ENCODE data around the gene KRT79. TPM values are rescaled to one million over a fixed set of nuclear protein-coding genes. Genes with fewer than 3 reads are reported as not detected.

Gene KRT79
- total RNA-seq, 1 experiment from 2014 or later, result not detected

- ChIA-PET POLR2A (no interaction called here), CTCF (no interaction called here)
- Histone ChIP-seq H3K27me3 (ENCODE audit: control insufficient read depth, insufficient read depth, low read length) (no peaks in the 10 kb centered on the region), H3K27ac (ENCODE audit: low read length) (no peak overlapping the region), H3K9me3 (ENCODE audit: control insufficient read depth, insufficient read depth, low read depth, low read length) (no peaks in the 10 kb centered on the region), H3K4me3 (ENCODE audit: low read depth in 2 of 2, low read length in 2 of 2) (no peak overlapping the region), H3K4me1 (ENCODE audit: control insufficient read depth, insufficient read depth, low read length) (peaks cover 7% of the 10 kb centered on the region), H3K36me3 (ENCODE audit: control insufficient read depth, insufficient read depth, low read length) (no peaks in the 10 kb centered on the region)
- ATAC-seq (no peak), DNase-seq (ENCODE audit: low read depth, low spot score) (no peak)
- in situ Hi-C loops (cut with HindIII; ENCODE audit: low pct_unique_long_range_greater_than_20kb, low sequenced_read_pairs) (no loop called here), intact Hi-C loops (cut with micrococcal nuclease; ENCODE audit: unreplicated experiment) (no loop called here)
- BruUV-seq (replicated peaks), result no TSS peak
- TF ChIP-seq REST (IDR thresholded peaks at IDR 0.05; ENCODE audit: insufficient read depth in 1 of 2, low read depth in 2 of 2, low read length in 1 of 2), result no peak
- no peak for TF ChIP-seq SIN3A (IDR thresholded peaks at IDR 0.05; ENCODE audit: borderline replicate concordance, insufficient read depth, low read depth, low read length)
- no peak for TF ChIP-seq TCF7L2 (IDR thresholded peaks at IDR 0.05; ENCODE audit: low read depth, low read length)
- no peak for TF ChIP-seq CTCF (IDR thresholded peaks at IDR 0.05)
- no peak for TF ChIP-seq POLR2AphosphoS5 (IDR thresholded peaks at IDR 0.05; ENCODE audit: low read depth, low read length)
Observed at GRCh38 chr12:52821071-52821730, 12.9 kb downstream of the KRT79 start.

GRCh38 chr12:52820521-52820920, 13.6 kb downstream of the KRT79 start:
- TF ChIP-seq REST (IDR thresholded peaks at IDR 0.05; ENCODE audit: insufficient read depth in 1 of 2, low read depth in 2 of 2, low read length in 1 of 2) (no peak), CTCF (IDR thresholded peaks at IDR 0.05) (no peak), SIN3A (IDR thresholded peaks at IDR 0.05; ENCODE audit: borderline replicate concordance, insufficient read depth, low read depth, low read length) (no peak), POLR2AphosphoS5 (IDR thresholded peaks at IDR 0.05; ENCODE audit: low read depth, low read length) (no peak), TCF7L2 (IDR thresholded peaks at IDR 0.05; ENCODE audit: low read depth, low read length) (no peak)
- intact Hi-C loops (cut with micrococcal nuclease; ENCODE audit: unreplicated experiment) (no loop called here), in situ Hi-C loops (cut with HindIII; ENCODE audit: low pct_unique_long_range_greater_than_20kb, low sequenced_read_pairs) (no loop called here)
- no peaks in the 10 kb centered on the region for H3K9me3 ChIP-seq (ENCODE audit: control insufficient read depth, insufficient read depth, low read depth, low read length)
- H3K4me1 ChIP-seq (ENCODE audit: control insufficient read depth, insufficient read depth, low read length), result peaks cover 7% of the 10 kb centered on the region
- DNase-seq (ENCODE audit: low read depth, low spot score) (no peak), ATAC-seq (no peak)
- ChIA-PET POLR2A (no interaction called here), CTCF (no interaction called here)
- no peaks in the 10 kb centered on the region for H3K36me3 ChIP-seq (ENCODE audit: control insufficient read depth, insufficient read depth, low read length)
- H3K27ac ChIP-seq (ENCODE audit: low read length), result no peak overlapping the region
- H3K27me3 ChIP-seq (ENCODE audit: control insufficient read depth, insufficient read depth, low read length), result no peaks in the 10 kb centered on the region
- no peak overlapping the region for H3K4me3 ChIP-seq (ENCODE audit: low read depth in 2 of 2, low read length in 2 of 2)
- no TSS peak for BruUV-seq (replicated peaks)

Measured in Panc1 (cell line).